Aorta (tissue), 5 donors: ENCODE results near the gene GOSR2. TPM values are rescaled to one million over a fixed set of nuclear protein-coding genes. Genes with fewer than 3 reads are reported as not detected.

ENCODE experiments used
- ATAC-seq: fragments of 200-7000 bp; cut with Tn5 transposase; one replicate; pipeline ENCODE4 v1.9.1; 2022; ENCODE audit warnings: moderate library complexity; ENCODE audit not compliant: low FRiP score
- DNase-seq, 2 donors: peaks; one replicate each; pipeline ENCODE4 v3.0.0-alpha.2; 2020
- H3K27ac ChIP-seq, 2 donors: one replicate each; pipeline ENCODE4 v1.5.1; 2013; ENCODE audit warnings: low read length in 2 of 2, mild to moderate bottlenecking in 2 of 2, moderate library complexity in 2 of 2, control low read depth in 1 of 2, inconsistent platforms in 1 of 2, low read depth in 1 of 2
- H3K27me3 ChIP-seq, 2 donors: one replicate each; pipeline ENCODE4 v1.6.1; 2013; ENCODE audit warnings: control low read depth in 1 of 2, low read length in 1 of 2, mild to moderate bottlenecking in 1 of 2, moderate library complexity in 1 of 2; ENCODE audit not compliant: insufficient read depth in 2 of 2, control insufficient read depth in 1 of 2
- H3K36me3 ChIP-seq, 2 donors: one replicate each; pipeline ENCODE4 v1.6.1; 2013; ENCODE audit warnings: control low read depth in 1 of 2, low read length in 1 of 2, mild to moderate bottlenecking in 1 of 2; ENCODE audit not compliant: insufficient read depth in 2 of 2, control insufficient read depth in 1 of 2
- H3K4me1 ChIP-seq, 2 donors: one replicate each; pipeline ENCODE4 v1.6.1; 2013; ENCODE audit warnings: low read length in 2 of 2, control low read depth in 1 of 2, mild to moderate bottlenecking in 1 of 2, moderate library complexity in 1 of 2; ENCODE audit not compliant: insufficient read depth in 2 of 2, control insufficient read depth in 1 of 2
- H3K4me3 ChIP-seq, 2 donors: one replicate each; pipeline ENCODE4 v1.5.1; 2013; ENCODE audit warnings: low read length in 2 of 2, control low read depth in 1 of 2, mild to moderate bottlenecking in 1 of 2
- H3K9me3 ChIP-seq: one replicate; pipeline ENCODE4 v1.6.1; 2013; ENCODE audit warnings: mild to moderate bottlenecking, low read length; ENCODE audit not compliant: control insufficient read depth
- WGBS, 2 donors: extraction: QIAGEN DNeasy Blood & Tissue Kit; methylation state at CpG; one replicate each; pipeline ENCODE4 v1.1.7; 2013; 5-methylcytosine and 5-hydroxymethylcytosine counted together
- intact Hi-C, 2 donors: fragments of 100-400 bp; cut with DNase I; formaldehyde crosslinking; loops; one replicate each; pipeline versions ENCODE4 v1.14.2 to v1.15.0; 2022
- polyA plus RNA-seq, 2 donors: library from polyadenylated mRNA; stranded (reverse); fragments of 200-250 nt; gene quantifications; one replicate each; pipeline ENCODE4 v1.2.3, GENCODE V29; 2013
- total RNA-seq, 2 donors: library from RNA; stranded (reverse); fragmentation: NEBNext Ultra II Directional; extraction: Animal tissue kit (Norgen Biotek cat#: 25700); gene quantifications; one replicate each; pipeline ENCODE4 v1.2.1, GENCODE V29; 2021
- donor health status: healthy with polysubstance abuse.
- donor health status: Bipolar disorder and iron deficiency.
- donor health status: DM: no; HTN: no; CAD: no.
- donor health status: DM: no; HTN: no; CAD: no.
- donor health status: DM: yes; HTN: yes; CAD: no.

GOSR2 gene
- total and polyA plus RNA-seq, 4 donors = 23.4 to 62.9 (median 44.6) TPM

DNA sequence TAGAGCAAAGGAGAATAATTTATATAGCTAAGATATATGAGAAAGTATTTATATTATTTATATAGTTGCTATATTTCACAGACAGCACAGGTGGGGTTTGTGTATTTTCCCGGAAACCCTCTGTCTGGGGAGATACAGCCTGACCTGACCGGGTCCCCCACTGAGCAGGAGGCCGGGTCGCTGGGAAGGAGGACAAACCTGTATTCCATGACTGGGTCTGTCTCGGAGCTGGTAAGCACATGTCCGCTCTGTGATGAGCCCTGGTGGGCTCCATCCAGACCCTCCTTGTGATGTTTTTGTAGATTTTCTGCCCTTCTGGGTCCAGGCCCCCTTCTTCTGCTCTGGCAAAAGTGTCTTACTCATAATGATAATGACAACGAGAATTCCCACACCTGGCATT is 43.9 kb upstream of the GOSR2 start:
- no peaks in the 10 kb centered on the region for H3K9me3 ChIP-seq
- no peak overlapping the region for H3K27ac ChIP-seq
- ATAC-seq (no peak), DNase-seq (no peak)
- intact Hi-C loops = no loop called here
- no peaks in the 10 kb centered on the region for H3K36me3 ChIP-seq
- H3K27me3 ChIP-seq = no peaks in the 10 kb centered on the region
- WGBS, 2 donors = 82 to 86% methylated on average over 7 of the region's 7 CpGs
- no peak overlapping the region for H3K4me3 ChIP-seq
- H3K4me1 ChIP-seq = no peaks in the 10 kb centered on the region

DNA sequence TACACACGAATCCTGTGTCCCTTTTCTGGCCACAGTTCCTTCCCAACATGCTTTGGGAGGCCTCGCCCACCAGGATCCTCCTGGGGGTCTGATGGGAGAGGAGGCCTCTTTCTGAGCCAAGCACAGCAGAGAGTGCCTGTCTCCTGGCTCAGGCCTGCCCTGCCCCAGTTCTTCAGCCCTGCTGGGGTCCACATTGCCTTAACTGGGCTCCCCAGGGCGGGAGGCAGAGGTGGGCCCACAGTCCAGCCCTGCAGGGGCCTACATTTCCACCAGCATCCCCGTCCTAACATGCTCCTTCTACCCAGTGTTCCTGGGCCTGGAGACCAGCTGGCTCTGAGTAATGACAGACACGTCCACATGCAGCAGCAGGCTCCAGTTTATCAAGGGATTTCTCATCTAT is 41.9 kb upstream of the GOSR2 start:
- H3K4me3 ChIP-seq = no peak overlapping the region
- H3K4me1 ChIP-seq = no peaks in the 10 kb centered on the region
- intact Hi-C loops = no loop called here
- DNase-seq = no peak
- no peak for ATAC-seq
- no peaks in the 10 kb centered on the region for H3K36me3 ChIP-seq
- H3K27ac ChIP-seq = no peak overlapping the region
- WGBS, 2 donors = 81 to 82% methylated on average over 5 of the region's 5 CpGs
- no peaks in the 10 kb centered on the region for H3K27me3 ChIP-seq
- H3K9me3 ChIP-seq = no peaks in the 10 kb centered on the region

DNA sequence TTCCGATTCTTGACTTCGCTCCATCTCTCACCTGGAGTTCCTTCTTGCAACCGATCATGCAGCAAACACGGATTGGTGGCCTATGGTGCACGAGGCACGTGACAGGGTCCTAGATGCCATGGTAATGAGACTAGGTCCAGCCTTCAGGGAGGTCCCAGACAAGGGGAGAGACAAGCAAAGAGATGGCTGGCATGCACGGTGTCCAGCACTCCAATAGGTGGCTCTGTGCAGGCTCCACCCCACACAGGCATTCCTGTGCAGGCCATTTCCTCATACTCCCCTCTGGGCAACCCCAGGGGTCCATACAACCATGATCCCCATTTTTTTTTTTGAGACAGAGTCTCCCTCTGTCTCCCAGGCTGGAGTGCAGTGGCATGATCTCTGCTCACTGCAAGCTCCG is 40.3 kb upstream of the GOSR2 start:
- H3K4me3 ChIP-seq = no peak overlapping the region
- no peaks in the 10 kb centered on the region for H3K9me3 ChIP-seq
- DNase-seq (no peak), ATAC-seq (no peak)
- no peaks in the 10 kb centered on the region for H3K36me3 ChIP-seq
- H3K27ac ChIP-seq = no peak overlapping the region
- no peaks in the 10 kb centered on the region for H3K4me1 ChIP-seq
- H3K27me3 ChIP-seq = no peaks in the 10 kb centered on the region
- 78 to 83% methylated on average over 8 of the region's 8 CpGs for WGBS, 2 donors
- intact Hi-C loops = no loop called here

DNA sequence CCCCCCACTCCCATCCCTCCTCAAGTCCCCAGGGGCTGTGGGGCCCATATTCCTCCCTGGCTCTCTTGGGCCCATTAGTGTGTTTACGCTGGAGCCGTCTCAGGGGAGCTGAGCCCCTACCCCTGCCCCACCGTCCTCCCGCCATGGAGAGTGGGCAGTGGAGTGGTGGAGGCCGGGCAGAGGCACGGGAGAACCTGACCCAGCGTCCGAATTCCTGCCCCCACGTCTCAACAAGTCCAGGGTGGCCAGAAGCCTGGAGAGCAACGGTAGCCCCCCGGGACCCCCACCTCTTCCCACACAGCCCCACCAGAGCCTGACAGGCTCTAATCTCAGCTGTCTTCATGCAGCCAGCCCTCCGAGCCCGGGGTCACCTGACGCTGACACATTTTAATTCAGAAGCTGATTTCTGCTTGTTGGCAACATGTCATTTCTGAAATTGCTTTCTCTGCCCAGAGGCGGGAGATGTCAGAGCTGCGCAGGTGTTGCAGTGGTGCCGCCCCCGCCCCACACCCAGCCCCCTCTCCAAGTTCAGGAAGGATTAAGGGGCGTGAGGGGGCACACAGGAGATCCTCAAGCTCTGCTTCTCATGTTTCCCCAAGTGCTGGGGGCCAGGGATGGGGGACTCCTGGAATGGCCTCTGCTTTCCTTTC is 39.0 kb upstream of the GOSR2 start:
- no peaks in the 10 kb centered on the region for H3K27me3 ChIP-seq
- intact Hi-C loops = no loop called here

DNA sequence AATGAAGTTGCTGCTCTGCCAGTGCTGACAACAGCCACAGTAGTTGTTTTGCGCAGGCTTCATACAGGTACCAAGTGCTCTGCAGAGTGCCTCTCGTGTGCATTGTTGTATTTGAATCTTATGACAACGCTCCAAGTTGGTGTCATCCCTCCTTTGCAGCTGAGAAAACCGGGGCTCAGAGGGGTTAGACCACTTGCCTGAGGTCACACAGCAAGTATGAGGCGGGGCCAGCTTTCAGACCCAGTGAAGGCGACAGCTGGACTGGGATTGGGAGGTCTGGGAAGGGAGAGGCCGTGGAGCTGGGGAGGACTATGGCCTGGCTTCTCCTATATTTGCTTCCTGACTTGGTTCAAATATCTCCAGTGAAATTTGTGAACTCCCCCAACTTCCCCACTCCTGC is 38.4 kb upstream of the GOSR2 start:
- Histone ChIP-seq H3K4me1 (no peaks in the 10 kb centered on the region), H3K4me3 (no peak overlapping the region), H3K27me3 (no peaks in the 10 kb centered on the region), H3K9me3 (no peaks in the 10 kb centered on the region), H3K36me3 (no peaks in the 10 kb centered on the region), H3K27ac (no peak overlapping the region)
- 78 to 87% methylated on average over 7 of the region's 7 CpGs for WGBS, 2 donors
- ATAC-seq = no peak
- intact Hi-C loops = no loop called here
- no peak for DNase-seq

More for the DNA sequence above, 39.0 kb upstream of the GOSR2 start:
- DNase-seq (no peak), ATAC-seq (no peak)
- no peaks in the 10 kb centered on the region for H3K4me1 ChIP-seq
- no peaks in the 10 kb centered on the region for H3K9me3 ChIP-seq
- 49 to 50% methylated on average over 19 of the region's 19 CpGs for WGBS, 2 donors
- no peak overlapping the region for H3K27ac ChIP-seq
- no peaks in the 10 kb centered on the region for H3K36me3 ChIP-seq
- no peak overlapping the region for H3K4me3 ChIP-seq

DNA sequence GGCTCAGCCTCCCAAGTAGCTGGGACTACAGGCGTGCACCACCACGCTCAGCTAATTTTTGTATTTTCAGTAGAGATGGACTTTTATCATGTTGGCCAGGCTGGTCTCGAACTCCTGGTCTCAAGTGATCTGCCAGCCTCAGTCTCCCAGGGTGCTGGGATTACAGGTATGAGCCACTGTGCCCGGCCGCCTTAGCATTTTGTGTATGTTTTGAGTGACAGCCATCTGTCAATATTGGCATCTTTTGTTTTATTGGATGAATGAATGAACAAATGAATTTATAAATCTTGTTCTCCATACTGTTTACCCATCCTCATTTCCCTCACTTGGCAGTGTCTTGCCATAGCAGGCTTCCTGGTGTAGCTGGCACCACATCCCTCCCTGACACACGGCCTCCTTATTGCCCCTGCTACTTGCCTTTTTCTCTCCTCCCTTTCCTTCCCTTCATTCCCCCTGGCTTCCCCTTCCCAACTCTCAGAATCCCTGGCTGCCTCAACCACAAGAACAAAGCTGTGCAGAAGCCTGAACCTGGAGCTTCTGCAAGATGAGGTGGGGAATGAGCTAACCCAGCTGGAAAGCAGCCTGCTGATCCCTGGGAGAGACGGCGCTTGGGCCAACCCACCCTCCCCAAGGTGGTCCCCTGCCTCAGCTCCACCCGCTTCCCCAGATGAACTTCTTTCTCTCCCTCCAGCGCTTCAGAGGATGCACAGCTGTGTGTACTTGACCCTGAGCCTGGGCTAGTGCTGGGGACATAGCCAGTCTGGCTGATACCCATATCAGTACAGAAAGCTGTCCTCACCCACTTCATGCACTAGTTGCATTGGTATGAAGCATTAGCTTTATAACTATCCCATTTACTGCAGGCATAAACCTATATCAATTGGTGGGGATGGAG is 37.3 kb upstream of the GOSR2 start:
- no peak overlapping the region for H3K27ac ChIP-seq
- DNase-seq (no peak), ATAC-seq (no peak)
- H3K27me3 ChIP-seq = no peaks in the 10 kb centered on the region
- intact Hi-C loops = no loop called here
- no peaks in the 10 kb centered on the region for H3K9me3 ChIP-seq
- H3K4me1 ChIP-seq = no peaks in the 10 kb centered on the region
- H3K4me3 ChIP-seq = no peak overlapping the region
- 74% methylated on average over 10 of the region's 10 CpGs for WGBS, 2 donors
- no peaks in the 10 kb centered on the region for H3K36me3 ChIP-seq

DNA sequence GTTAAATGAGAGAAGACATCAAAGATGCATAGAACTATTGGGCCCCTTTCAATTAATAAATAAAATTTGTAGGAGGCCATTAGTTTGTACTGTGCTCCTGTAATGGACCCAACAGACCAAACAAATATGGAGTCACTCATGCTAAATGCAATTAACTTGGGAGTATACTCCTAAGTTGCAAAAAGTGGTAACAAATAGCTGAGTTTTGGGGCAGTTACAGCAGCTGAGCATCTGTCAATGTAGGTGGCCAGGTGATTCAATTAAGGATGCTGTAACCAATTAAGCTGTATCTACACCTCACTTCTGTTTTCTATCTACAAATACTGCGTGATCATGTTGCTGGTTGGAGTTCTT is 36.7 kb upstream of the GOSR2 start:
- intact Hi-C loops = no loop called here
- WGBS, 2 donors = 88 to 100% methylated on average over 1 of the region's 1 CpG

DNA sequence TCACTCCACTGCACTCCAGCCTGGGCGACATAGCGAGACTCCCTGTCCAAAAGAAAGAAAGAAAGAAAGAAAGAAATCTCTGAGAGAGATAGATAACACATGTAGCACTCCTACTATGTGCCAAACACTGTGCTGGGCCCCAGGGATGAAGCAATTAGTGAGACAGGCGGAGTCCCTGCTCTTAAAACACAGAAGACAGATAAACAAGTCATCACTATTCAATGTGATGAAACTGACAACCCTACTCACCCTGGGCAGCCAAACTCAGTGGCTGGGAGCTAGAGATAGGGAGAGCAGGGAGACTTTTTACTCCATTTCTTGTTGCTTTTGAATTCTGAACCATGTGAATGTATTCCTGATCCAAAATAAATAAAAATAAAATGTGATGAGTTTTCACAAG is 35.2 kb upstream of the GOSR2 start:
- no peaks in the 10 kb centered on the region for H3K36me3 ChIP-seq
- ATAC-seq = no peak
- H3K9me3 ChIP-seq = no peaks in the 10 kb centered on the region
- no peaks in the 10 kb centered on the region for H3K4me1 ChIP-seq
- no peaks in the 10 kb centered on the region for H3K27me3 ChIP-seq
- intact Hi-C loops = no loop called here
- WGBS, 2 donors = 85 to 88% methylated on average over 3 of the region's 3 CpGs
- no peak for DNase-seq
- H3K27ac ChIP-seq = no peak overlapping the region
- no peak overlapping the region for H3K4me3 ChIP-seq

More for the DNA sequence above, 36.7 kb upstream of the GOSR2 start:
- H3K36me3 ChIP-seq = no peaks in the 10 kb centered on the region
- no peak overlapping the region for H3K27ac ChIP-seq
- no peaks in the 10 kb centered on the region for H3K9me3 ChIP-seq
- DNase-seq (no peak), ATAC-seq (no peak)
- no peak overlapping the region for H3K4me3 ChIP-seq
- H3K27me3 ChIP-seq = no peaks in the 10 kb centered on the region
- H3K4me1 ChIP-seq = no peaks in the 10 kb centered on the region

DNA sequence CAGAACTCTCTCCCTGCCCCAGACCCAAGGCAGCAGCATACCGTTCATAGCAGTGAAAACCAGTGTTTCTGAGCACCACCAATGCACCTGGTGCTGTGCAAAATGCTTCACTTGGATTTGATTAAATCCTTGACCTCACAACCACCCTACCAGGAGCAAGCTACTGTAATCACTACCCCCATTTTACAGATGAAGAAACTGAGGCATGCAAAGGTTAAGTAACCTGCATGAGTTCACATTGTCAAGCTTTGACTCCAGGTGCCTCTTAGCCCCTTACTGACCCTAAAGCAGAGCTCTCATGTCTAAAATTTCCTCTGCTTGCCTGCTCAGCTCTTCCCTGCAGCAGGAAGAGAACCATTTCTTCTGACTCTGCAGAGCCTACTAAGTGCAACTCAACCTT is 34.2 kb upstream of the GOSR2 start:
- no peak for ATAC-seq
- H3K9me3 ChIP-seq = no peaks in the 10 kb centered on the region
- DNase-seq = no peak
- H3K4me3 ChIP-seq = no peak overlapping the region
- H3K27me3 ChIP-seq = no peaks in the 10 kb centered on the region
- no peaks in the 10 kb centered on the region for H3K36me3 ChIP-seq
- H3K27ac ChIP-seq = no peak overlapping the region
- 64 to 73% methylated on average over 1 of the region's 1 CpG for WGBS, 2 donors
- no peaks in the 10 kb centered on the region for H3K4me1 ChIP-seq
- intact Hi-C loops = no loop called here
